Small intestine (tissue), 7 donors: Measurements from ENCODE around the gene EYS. TPM values are rescaled to one million over a fixed set of nuclear protein-coding genes. Genes with fewer than 3 reads are reported as not detected.
"Not testable (repeated sequence)": the region's sequence is repeated elsewhere in the genome, so short reads cannot be mapped to it uniquely, and the experiment has no call there.

Experiments
- DNase-seq, 2 donors: peaks; one replicate each; pipeline versions ENCODE4 v3.0.0 to v3.0.0-alpha.2; 2013
- FAIRE-seq: peaks from 2 replicates; lab custom pipeline; 2012; peaks lifted over from hg19 to GRCh38; lab: Jason Lieb, UNC
- H3K27ac ChIP-seq, 3 donors: one replicate each; pipeline ENCODE4 v1.5.1; 2013; ENCODE audit warnings: low read length in 2 of 3, mild to moderate bottlenecking in 2 of 3, control low read depth in 1 of 3, inconsistent platforms in 1 of 3, low read depth in 1 of 3, moderate library complexity in 1 of 3
- H3K27me3 ChIP-seq, 3 donors: one replicate each; pipeline ENCODE4 v1.6.1; 2013; ENCODE audit warnings: low read length in 3 of 3, inconsistent platforms in 1 of 3; ENCODE audit not compliant: control insufficient read depth in 3 of 3, insufficient read depth in 3 of 3
- H3K36me3 ChIP-seq, 3 donors: one replicate each; pipeline ENCODE4 v1.6.1; 2013; ENCODE audit warnings: low read length in 3 of 3, inconsistent platforms in 1 of 3, low read depth in 1 of 3, mild to moderate bottlenecking in 1 of 3, moderate library complexity in 1 of 3; ENCODE audit not compliant: control insufficient read depth in 3 of 3, insufficient read depth in 2 of 3
- H3K4me1 ChIP-seq, 3 donors: one replicate each; pipeline ENCODE4 v1.6.1; 2013; ENCODE audit warnings: low read length in 2 of 3, inconsistent platforms in 1 of 3, low read depth in 1 of 3, mild to moderate bottlenecking in 1 of 3, moderate library complexity in 1 of 3; ENCODE audit not compliant: control insufficient read depth in 3 of 3, insufficient read depth in 2 of 3
- H3K4me3 ChIP-seq, 3 donors: one replicate each; pipeline ENCODE4 v1.5.1; 2013; ENCODE audit warnings: low read length in 3 of 3, control low read depth in 1 of 3, inconsistent platforms in 1 of 3, low read depth in 1 of 3, mild to moderate bottlenecking in 1 of 3, moderate library complexity in 1 of 3
- H3K9me3 ChIP-seq, 2 donors: one replicate each; pipeline ENCODE4 v1.6.1; 2013; ENCODE audit warnings: low read depth in 1 of 2, low read length in 1 of 2; ENCODE audit not compliant: control insufficient read depth in 2 of 2, insufficient read depth in 1 of 2
- WGBS, 3 donors: extraction: QIAGEN DNeasy Blood & Tissue Kit; methylation state at CpG; one replicate each; pipeline ENCODE4 v1.1.7; 2013; 5-methylcytosine and 5-hydroxymethylcytosine counted together
- polyA plus RNA-seq, 4 donors: library from polyadenylated mRNA; stranded (reverse) in 3 of 4; unstranded in 1 of 4; fragments of 200-250 nt in 3 of 4; fragments of 120-200 nt in 1 of 4; gene quantifications; one replicate each; pipeline versions ENCODE4 v1.2.1 to v1.2.3, GENCODE V29; 2013
- donor health status: healthy with polysubstance abuse.
- donor health status: control.
- donor health status: control.
- donor health status: Bipolar disorder and iron deficiency.
- donor health status: healthy.

EYS gene
- polyA plus RNA-seq, 4 donors: 0.78 TPM; not detected in 3

GRCh38 chr6:64477391-64477790 lies 1229.6 kb downstream of the EYS start:
- FAIRE-seq (no peak), DNase-seq (no peak)
- no peaks in the 10 kb centered on the region for H3K27me3 ChIP-seq
- H3K36me3 ChIP-seq: no peaks in the 10 kb centered on the region
- WGBS, 3 donors: 47 to 73% (median 70%) methylated on average over 3 of the region's 3 CpGs
- H3K9me3 ChIP-seq: no peaks in the 10 kb centered on the region
- H3K4me3 ChIP-seq: no peak overlapping the region
- H3K27ac ChIP-seq: no peak overlapping the region
- H3K4me1 ChIP-seq: no peaks in the 10 kb centered on the region

- WGBS, 3 donors: 57 to 77% (median 72%) methylated on average over 2 of the region's 2 CpGs
- DNase-seq: no peak
- Histone ChIP-seq H3K36me3 (no peaks in the 10 kb centered on the region), H3K27ac (no peak overlapping the region), H3K27me3 (no peaks in the 10 kb centered on the region), H3K9me3 (no peaks in the 10 kb centered on the region), H3K4me1 (no peaks in the 10 kb centered on the region), H3K4me3 (no peak overlapping the region)
- no peak for FAIRE-seq
These were observed 1230.1 kb downstream of the EYS start for GRCh38 chr6:64476935-64477334.

GRCh38 chr6:64469405-64469804 lies 1237.6 kb downstream of the EYS start:
- FAIRE-seq, H3K27me3 ChIP-seq, H3K4me1 ChIP-seq, H3K4me3 ChIP-seq, H3K27ac ChIP-seq, H3K36me3 ChIP-seq, DNase-seq, H3K9me3 ChIP-seq: not testable (repeated sequence)
- WGBS, 3 donors: 76 to 85% (median 80%) methylated on average over 12 of the region's 12 CpGs

DNA sequence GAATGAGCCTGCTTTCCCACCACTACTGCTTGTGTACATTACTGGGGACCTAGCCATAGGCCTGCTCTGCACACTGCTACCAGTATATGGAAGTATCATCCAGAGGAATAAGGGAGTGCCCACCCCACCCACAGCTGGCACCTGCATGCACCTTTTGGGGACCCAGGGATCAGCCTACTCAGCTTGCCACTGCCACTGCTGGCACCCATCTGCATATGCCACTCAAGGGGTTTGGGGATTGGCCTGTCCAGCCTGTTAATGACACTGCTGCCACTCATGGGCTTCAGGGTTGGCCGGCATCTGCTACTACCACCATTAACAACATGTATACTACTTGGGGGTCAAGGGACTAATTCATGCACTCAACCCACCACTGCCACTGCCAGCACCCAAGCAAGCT lies 1239.4 kb downstream of the EYS start:
- no peak overlapping the region for H3K27ac ChIP-seq
- FAIRE-seq: no peak
- 86 to 100% (median 94%) methylated on average over 1 of the region's 1 CpG for WGBS, 3 donors
- no peaks in the 10 kb centered on the region for H3K4me1 ChIP-seq
- peaks cover 0 to 10% of the 10 kb centered on the region in 2 donors for H3K9me3 ChIP-seq
- no peak overlapping the region for H3K4me3 ChIP-seq
- DNase-seq: no peak
- H3K36me3 ChIP-seq: no peaks in the 10 kb centered on the region
- no peaks in the 10 kb centered on the region for H3K27me3 ChIP-seq

DNA sequence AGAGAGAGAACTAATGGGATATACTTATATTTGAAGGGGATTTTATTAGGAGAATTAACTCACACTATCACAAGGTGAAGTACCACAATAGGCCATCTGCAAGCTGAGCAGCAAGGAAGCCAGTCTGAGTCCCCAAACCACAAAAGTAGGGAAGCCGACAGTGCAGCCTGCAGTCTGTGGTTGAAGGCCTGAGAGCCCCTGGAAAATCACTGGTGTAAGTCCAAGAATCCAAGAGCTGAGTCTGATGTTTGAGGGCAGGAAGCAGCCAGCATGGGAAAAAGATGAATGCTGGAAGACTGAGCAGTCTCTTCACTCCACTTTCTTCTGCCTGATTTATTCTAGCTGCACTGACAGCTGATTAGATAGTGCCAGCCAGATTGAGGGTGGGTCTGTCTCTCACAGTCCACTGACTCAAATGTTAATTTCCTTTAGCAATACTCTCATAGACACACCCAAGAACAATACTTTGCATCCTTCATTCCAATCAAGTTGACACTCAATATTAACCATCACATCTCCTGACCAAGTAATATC lies 1247.5 kb downstream of the EYS start:
- no peak overlapping the region for H3K4me3 ChIP-seq
- H3K4me1 ChIP-seq: no peaks in the 10 kb centered on the region
- FAIRE-seq (no peak), DNase-seq (no peak)
- WGBS, 3 donors: 44 to 59% (median 53%) methylated on average over 1 of the region's 1 CpG
- H3K27ac ChIP-seq: no peak overlapping the region
- H3K36me3 ChIP-seq: no peaks in the 10 kb centered on the region
- H3K27me3 ChIP-seq: no peaks in the 10 kb centered on the region
- H3K9me3 ChIP-seq: no peaks in the 10 kb centered on the region

GRCh38 chr6:64448101-64448500 lies 1258.9 kb downstream of the EYS start:
- H3K4me3 ChIP-seq, DNase-seq, H3K9me3 ChIP-seq, H3K36me3 ChIP-seq, H3K27me3 ChIP-seq, FAIRE-seq, H3K4me1 ChIP-seq, H3K27ac ChIP-seq: not testable (repeated sequence)
- WGBS, 3 donors: 83 to 92% (median 90%) methylated on average over 6 of the region's 6 CpGs

DNA sequence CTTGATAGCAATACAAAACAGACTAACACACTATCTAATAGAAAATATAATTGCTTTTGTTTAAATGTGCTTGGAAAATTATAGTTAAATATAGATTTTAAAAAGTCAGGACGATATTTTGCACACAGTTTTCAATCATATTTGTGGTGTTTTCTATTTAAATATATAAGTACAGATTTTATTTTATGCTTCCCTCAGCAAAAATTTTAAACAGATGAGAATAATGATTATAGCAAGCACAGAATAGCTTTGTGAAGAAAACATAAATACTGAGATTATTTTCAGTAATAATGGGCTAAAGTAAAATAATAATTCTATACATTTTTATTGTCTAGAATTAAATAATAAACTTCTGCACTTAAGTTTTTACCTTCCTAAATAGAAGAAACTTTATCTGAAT lies 1262.0 kb downstream of the EYS start:
- H3K4me1 ChIP-seq: no peaks in the 10 kb centered on the region
- 34 to 58% (median 44%) methylated on average over 1 of the region's 1 CpG for WGBS, 3 donors
- no peaks in the 10 kb centered on the region for H3K27me3 ChIP-seq
- DNase-seq (no peak), FAIRE-seq (no peak)
- H3K9me3 ChIP-seq: peaks cover 0 to 4% of the 10 kb centered on the region in 2 donors
- no peak overlapping the region for H3K4me3 ChIP-seq
- no peak overlapping the region for H3K27ac ChIP-seq
- no peaks in the 10 kb centered on the region for H3K36me3 ChIP-seq

DNA sequence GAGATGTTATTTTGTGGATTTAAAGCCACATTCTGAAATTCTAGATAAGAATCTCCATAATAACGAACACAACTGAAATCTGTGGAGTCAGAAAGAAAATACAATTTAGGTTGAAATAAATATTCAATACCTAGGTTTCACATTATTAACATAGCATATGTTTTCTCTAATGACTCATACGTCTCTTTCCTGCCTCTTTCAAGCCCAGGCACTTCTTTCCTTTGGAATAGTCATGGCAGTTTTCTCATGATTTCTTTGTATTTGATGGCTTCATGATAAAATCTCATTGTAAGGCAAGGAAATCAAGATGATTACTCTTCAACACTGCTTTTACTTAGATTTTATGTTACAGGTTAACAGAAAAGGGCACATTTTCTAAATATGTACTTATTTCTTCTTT lies 1267.8 kb downstream of the EYS start:
- FAIRE-seq (no peak), DNase-seq (no peak)
- no peak overlapping the region for H3K27ac ChIP-seq
- 59 to 73% (median 61%) methylated on average over 2 of the region's 2 CpGs for whole genome bisulfite sequencing, 3 donors
- H3K4me3 ChIP-seq: no peak overlapping the region
- no peaks in the 10 kb centered on the region for H3K27me3 ChIP-seq
- H3K9me3 ChIP-seq: peaks cover 0 to 4% of the 10 kb centered on the region in 2 donors
- no peaks in the 10 kb centered on the region for H3K4me1 ChIP-seq
- no peaks in the 10 kb centered on the region for H3K36me3 ChIP-seq

GRCh38 chr6:64437996-64438395 lies 1269.0 kb downstream of the EYS start:
- DNase-seq (no peak), FAIRE-seq (no peak)
- Histone ChIP-seq H3K36me3 (no peaks in the 10 kb centered on the region), H3K9me3 (peaks cover 0 to 4% of the 10 kb centered on the region in 2 donors), H3K27ac (no peak overlapping the region), H3K4me1 (no peaks in the 10 kb centered on the region), H3K27me3 (no peaks in the 10 kb centered on the region), H3K4me3 (no peak overlapping the region)
- 66 to 77% (median 69%) methylated on average over 2 of the region's 2 CpGs for WGBS, 3 donors
